ENCODE measurements around the gene ABCA8.

DNA sequence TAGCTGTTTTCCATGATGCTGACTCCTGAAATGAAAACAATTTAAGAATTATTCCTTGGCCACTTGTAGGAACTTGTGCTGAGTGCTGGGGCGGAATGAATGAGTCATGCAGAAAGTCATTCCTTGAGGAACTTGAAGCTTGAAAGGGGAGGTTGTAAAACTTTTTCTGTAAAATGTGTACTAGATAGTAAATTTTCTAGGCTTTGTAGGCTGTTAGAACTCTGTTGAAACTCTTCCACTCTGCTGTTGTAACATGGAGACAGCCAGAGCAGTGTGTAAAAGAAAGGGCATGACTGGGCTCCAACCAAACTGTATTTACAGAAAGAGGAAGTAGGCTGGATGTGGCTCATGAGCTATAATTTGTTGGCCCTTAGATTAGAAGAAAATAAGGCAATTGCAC, 46.1 kb downstream of the ABCA8 start:
- TF ChIP-seq CTCF (IDR thresholded peaks at IDR 0.05; ENCODE audit: low read depth, low read length, poor library complexity, severe bottlenecking) (no peak), EZH2phosphoT487 (IDR thresholded peaks at IDR 0.05; ENCODE audit: borderline replicate concordance, low read length) (no peak)
